AG04449 (cell line): ENCODE data around the gene FBXO28.
"Not testable (repeated sequence)": the region's sequence is repeated elsewhere in the genome, so short reads cannot be mapped to it uniquely, and the experiment has no call there.

Experiments
- CTCF ChIA-PET: fragments of 350-600 bp; formaldehyde crosslinking; extraction: SDS; loops from one replicate; lab custom pipeline; 2021; ENCODE audit warnings: antibody characterized with exemption; lab: Yijun Ruan, JAX
- POLR2A ChIA-PET: fragments of 400-600, 350-600 bp; formaldehyde crosslinking; extraction: SDS; loops from one replicate; lab custom pipeline; 2020; ENCODE audit warnings: antibody characterized with exemption, inconsistent platforms; lab: Yijun Ruan, JAX
- DNase-seq: peaks from one replicate; pipeline ENCODE4 v3.0.0-alpha.2; 2010; ENCODE audit warnings: low read depth, low spot score
- H3K4me3 ChIP-seq: 2 replicates; pipeline ENCODE4 v1.5.1; 2011; ENCODE audit warnings: low read depth, mild to moderate bottlenecking, control low read depth, low read length
- CTCF ChIP-seq: IDR thresholded peaks from one replicate; pipeline ENCODE4 v1.5.1; 2011; ENCODE audit warnings: mild to moderate bottlenecking, moderate library complexity, low read length, control low read depth, inconsistent platforms; ENCODE audit not compliant: insufficient read depth; ENCODE audit errors: missing control alignments

FBXO28 gene

GRCh38 chr1:224199679-224200078 is 85.8 kb downstream of the FBXO28 start:
- no peak for DNase-seq
- no peak for TF ChIP-seq CTCF
- POLR2A ChIA-PET: no interaction called here
- H3K4me3 ChIP-seq: no peak overlapping the region
- CTCF ChIA-PET: no interaction called here

- TF ChIP-seq CTCF: no peak
- no peak for DNase-seq
- CTCF ChIA-PET: no interaction called here
- no peak overlapping the region for H3K4me3 ChIP-seq
- POLR2A ChIA-PET: no interaction called here
Measured at GRCh38 chr1:224201383-224201782, 87.5 kb downstream of the FBXO28 start.

- ChIA-PET CTCF (no interaction called here), POLR2A (no interaction called here)
- no peak for DNase-seq
- no peak for TF ChIP-seq CTCF
- H3K4me3 ChIP-seq: no peak overlapping the region
Measured at GRCh38 chr1:224201853-224202252, 87.9 kb downstream of the FBXO28 start.

GRCh38 chr1:224203243-224204016 is 89.5 kb downstream of the FBXO28 start:
- H3K4me3 ChIP-seq: no peak overlapping the region
- DNase-seq: no peak
- no peak for TF ChIP-seq CTCF
- POLR2A ChIA-PET: no interaction called here
- CTCF ChIA-PET: interaction anchor here (0.5 to 0.7 kb wide), 2 partner anchors 11 to 1560 kb away, joined by 3 read pairs; no protein-coding TSS in a partner anchor

GRCh38 chr1:224205438-224205840 is 91.5 kb downstream of the FBXO28 start:
- no peak for TF ChIP-seq CTCF
- POLR2A ChIA-PET: interaction anchor here (1.2 kb wide), 1 partner anchor 23 kb away, joined by 6 read pairs; the partner anchor contains the start of gene DEGS1
- CTCF ChIA-PET: interaction anchor here (1.0 to 1.4 kb wide), 3 partner anchors 10 to 129 kb away, joined by 3 to 4 read pairs (median 3); no protein-coding TSS in a partner anchor
- peak overlapping the region; percentile 27; the same call in 1 of the 2 replicates for H3K4me3 ChIP-seq
- no peak for DNase-seq

GRCh38 chr1:224205931-224206538 is 92.1 kb downstream of the FBXO28 start:
- H3K4me3 ChIP-seq, POLR2A ChIA-PET, DNase-seq: not testable (repeated sequence)
- CTCF ChIA-PET: interaction anchor here (1.0 to 1.4 kb wide), 2 partner anchors 13 to 128 kb away, joined by 3 read pairs; no protein-coding TSS in a partner anchor
